Mesenteric fat pad (tissue), 1 donor: ENCODE measurements around the gene DCX. TPM values are rescaled to one million over a fixed set of nuclear protein-coding genes. Genes with fewer than 3 reads are reported as not detected.
"Not testable (repeated sequence)": the region's sequence is repeated elsewhere in the genome, so short reads cannot be mapped to it uniquely, and the experiment has no call there.

Experiments
- DNase-seq: peaks from one replicate; pipeline ENCODE4 v3.0.0-alpha.2; 2020; ENCODE audit warnings: low spot score
- total RNA-seq: library from RNA; stranded (reverse); fragmentation: NEBNext Ultra II Directional; extraction: Animal tissue kit (Norgen Biotek cat#: 25700); gene quantifications from one replicate; pipeline ENCODE4 v1.2.1, GENCODE V29; 2021
- donor health status: DM: yes; HTN: yes; CAD: no.

Gene DCX
- total RNA-seq, 1 donor from 2014 or later: not detected

DNA sequence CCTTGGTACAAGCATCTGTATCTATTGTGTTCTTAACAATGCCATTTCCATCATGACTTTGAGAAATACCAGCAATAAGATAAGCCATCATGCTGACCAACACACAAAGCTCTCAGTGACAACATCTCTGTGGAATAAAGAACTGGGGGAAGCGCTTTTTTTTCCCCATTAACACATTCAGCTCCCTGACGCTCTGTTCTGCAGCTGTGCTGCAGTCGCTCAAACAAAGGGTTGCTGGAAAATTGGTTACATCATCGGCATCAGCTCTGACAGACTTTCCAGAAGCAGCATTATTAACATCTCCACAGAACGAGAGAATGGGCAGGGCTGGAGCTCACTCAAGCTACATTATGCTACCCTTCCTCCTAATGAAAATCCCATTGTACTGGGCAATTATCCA, 39.9 kb downstream of the DCX start:
- DNase-seq: no peak

DNA sequence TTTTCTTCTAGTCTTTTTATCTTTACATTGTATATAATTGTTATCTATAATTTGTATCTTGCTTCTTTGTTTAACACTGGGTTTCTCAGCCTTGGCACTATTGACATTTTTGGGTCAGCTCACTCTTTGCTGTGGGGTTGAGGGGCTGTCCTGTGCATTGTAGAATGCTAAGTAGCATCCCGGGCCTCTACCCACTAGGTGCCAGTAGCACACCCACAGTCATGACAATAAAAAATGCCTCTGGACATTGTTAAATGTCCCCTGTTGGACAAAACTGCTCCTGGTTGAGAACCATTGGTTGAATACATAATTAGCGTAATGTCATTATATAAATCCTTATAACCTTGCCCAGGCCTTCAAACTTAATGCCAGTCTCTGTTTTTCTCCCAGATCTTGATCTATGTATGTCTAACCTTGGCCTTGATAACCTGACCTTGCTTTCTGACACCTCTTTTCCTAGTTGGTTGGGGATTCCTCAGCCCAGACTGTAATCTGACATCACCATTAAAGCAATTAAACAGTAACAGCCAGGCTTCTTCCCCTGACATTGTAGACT, 46.1 kb downstream of the DCX start:
- DNase-seq: no peak

DNA sequence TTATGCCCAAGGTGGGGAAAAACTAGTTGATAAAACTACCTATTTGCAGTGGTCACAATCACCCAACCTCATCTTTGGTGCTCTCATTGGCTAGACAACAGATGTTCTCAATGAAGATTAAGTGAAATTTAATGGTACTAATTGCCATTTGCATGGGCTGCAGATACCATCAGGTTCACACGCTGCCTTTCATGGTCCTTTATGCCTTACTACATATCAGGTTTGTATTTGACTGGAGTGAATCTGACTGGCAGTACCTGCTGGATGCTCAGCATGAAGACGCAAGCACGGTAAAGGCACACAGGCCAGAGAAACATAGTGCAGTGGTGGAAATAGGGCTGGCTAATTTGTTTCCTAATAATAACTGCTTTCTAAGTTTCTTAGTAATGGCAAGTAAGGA, 48.3 kb downstream of the DCX start:
- no peak for DNase-seq

DNA sequence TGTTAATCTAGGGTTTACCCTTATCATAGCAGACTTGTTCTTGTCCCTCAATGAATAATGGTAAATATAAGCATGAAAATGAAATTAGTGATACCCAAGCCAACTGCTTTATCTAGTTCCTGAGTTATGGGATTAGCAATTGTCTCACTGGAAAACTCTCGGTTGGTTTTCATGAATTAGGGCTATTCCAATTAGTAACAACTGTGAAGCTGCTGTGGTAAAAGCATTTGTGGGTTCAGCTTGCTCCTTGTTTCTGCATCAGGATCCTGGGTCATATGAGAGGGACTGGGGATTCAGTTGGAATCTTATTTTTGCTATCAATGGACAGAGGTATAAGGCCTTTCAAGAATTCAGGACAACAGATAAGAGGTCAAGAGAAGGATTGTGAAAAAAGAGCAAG, 50.2 kb downstream of the DCX start:
- no peak for DNase-seq

DNA sequence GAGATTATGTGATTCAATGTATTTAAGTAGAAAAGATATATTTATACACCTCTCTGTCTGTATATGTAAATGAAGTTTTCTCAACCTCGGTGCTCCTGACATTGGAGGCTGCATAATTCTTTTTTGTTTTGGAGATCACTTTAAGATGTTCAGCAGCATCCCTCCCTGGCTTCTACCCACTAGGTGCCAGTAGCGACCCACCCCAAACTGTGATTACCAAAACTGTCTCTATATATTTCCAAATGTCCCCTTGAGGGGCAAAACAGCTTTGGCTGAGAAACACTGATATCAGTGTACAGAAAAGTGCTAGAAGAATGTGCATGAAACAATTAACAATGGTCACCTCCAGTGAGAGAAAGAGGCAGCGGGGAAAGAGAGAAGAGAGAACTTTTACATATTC, 51.2 kb downstream of the DCX start:
- DNase-seq: no peak

DNA sequence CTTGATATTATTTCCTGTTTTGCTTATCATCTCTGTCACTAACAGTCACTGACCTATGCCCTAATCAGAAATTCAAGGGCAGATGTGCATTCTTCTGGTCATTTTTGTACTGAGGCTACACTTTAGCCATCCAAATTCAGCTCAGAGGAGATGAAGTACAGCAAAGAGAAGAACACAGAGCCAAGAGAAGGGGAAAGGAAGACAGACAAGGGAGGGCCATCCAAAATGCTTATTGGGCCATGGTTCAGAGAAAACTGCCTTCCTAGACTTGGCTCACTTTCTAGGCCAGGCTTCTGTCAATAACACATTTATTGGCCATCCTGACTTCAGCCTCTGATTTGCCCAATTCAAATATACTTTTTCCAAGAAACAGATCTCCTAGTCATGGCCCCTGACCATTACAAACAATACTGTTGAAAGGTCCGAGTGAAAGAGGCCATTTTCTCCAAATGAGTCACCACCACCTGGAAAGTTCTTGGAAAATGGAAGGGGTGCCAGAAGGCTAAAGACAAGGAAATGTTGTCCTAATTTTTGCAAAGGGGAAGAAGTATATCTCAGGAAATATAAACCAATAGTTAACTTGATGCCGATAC, 56.4 kb downstream of the DCX start:
- no peak for DNase-seq

DNA sequence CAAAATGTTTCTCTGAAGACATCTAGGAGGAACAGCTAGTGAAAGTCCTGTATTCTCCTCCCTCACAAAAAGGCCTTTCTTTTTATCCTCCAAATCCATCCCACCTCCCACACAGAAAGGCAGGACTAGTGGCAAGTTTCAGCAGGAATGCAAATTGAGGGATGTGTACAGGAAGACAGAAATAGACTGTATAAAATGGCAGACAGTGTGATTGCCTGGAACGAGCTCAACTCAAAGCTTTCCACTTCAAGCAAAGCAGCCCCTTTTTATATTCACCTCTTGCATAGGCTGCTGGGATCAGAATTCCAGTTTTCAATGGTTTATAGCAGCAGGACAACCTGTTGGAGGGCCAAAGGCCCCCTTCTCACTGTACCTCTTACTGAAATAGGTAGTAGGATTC, 57.5 kb downstream of the DCX start:
- no peak for DNase-seq

DNA sequence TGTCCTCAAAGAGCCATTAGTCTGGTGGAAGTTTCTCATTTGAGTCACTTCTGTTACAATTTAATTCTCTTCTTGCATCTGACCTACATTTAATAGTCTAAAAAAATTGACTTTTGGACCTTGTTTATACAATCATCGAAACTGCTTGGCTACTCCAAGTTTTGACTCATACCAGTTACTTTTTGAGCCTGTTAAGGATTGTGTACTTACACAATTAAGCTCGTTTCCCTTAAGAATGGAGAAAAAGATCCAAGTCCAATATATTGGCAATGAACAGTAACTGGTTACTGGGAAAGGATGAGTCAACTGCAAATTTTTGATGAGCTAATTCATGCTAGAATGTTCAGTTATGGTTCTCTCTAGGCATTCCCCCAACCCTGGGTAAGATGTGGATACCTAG, 58.2 kb downstream of the DCX start:
- DNase-seq: no peak

DNA sequence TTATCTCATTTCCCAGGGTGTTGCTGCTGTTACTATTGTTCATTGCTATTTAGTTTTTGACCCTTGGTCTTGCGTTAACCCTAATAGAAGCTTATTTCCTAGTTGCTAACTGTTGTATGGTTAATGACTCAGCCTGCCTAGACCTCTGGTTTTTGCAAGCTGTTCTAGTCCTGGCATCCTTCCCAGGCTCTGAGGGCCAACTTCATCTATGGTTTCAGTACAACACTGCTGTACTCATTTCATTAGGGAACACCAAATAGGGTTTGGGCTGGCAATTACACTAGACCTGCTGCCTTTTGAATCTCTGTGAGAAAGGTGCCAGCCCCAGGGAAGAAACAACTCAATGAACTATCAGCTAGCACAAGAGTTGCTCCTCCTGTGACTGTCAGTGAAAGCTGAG, 59.6 kb downstream of the DCX start:
- no peak for DNase-seq

DNA sequence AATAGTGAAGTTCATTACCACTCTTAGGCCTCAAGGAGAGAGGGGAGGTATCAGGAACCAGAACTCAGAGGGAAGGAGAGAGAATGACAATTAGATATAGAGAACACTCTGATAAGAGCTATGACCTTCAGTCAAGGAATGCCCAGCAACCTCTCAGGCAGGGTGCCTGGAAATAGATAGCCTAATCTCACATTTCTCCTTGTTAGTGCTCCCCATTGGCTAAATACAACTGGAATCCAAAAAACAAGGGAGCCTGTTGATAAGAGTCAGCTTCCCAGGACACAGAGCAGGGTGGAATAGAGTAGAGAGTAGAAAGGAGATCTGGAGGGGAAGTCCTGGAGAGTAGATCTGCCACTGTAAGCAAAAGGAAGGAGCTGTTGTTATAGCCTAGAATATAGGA, 62.1 kb downstream of the DCX start:
- no peak for DNase-seq

DNA sequence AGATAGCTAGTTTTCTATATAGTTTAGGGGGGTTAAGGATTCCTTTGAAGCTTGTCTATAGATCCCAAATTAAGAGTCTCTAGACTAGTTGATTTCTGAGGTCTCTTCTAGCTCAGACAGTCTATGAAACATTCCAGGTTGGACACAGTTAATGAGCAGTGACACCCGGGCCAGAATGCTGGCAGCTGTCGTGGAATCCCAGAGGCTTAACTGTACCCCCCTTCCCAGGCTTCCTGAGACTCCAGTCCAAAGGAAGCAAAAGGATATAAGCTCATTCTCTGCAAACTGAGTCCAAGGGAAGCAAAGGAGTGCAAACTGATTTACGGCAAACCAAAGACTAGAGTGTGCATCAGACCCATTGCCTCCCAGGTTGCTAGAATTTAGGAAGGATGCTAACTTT, 62.9 kb downstream of the DCX start:
- DNase-seq: no peak

DNA sequence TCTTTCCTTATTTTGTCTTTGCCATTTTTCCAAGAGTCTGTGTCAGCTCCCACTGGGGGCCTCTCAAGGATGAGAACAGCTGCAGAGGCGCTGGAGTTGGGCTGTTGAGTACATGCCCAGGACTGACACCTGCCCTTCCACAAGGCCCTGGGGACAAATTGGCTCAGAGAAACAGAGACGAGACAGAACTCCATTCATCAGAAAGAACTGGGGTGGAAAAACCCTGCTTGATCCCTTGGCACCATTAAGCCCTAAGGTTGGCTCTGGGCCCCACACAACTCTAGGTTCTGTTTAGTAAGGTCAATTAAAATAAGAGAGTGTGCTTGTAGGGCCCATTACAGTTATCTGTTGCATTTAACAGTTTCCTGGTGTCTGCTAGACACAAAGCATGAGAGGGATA, 63.6 kb downstream of the DCX start:
- no peak for DNase-seq

DNA sequence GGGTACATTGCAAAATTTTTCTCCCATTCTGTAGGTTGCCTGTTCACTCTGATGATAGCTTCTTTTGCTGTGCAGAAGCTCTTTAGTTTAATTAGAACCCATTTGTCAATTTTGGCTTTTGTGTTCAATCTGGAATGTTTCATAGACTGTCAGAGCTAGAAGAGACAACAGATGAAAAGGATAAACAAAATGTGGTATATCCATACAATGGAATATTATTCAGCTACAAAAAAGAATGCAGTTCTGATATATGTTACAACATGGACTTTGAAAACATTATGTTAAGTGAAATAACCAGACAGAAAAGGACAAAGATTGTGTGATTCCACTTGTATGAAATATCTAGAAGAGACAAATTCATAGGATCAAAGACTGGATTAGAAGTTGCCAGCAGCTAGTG, 65.8 kb downstream of the DCX start:
- not testable (repeated sequence) for DNase-seq

DNA sequence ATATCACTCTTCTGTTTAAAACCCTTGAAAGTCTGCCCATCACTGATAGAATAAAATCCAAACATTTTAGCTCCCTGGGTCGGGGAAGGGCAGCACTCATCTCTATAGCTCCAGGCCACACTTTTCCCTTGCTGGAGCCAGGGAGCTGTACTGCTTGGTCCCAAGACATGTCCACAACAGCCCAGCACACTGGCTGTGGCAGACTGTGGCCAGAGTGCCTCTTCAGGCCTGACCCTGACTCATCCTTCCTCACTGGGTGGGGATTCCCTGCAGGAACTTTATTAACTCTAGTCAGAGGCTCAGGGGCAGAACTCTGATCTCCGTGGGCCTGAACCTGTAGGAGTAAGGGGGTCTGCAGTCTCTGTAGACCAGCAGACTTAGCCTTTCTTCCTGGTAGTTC, 71.9 kb downstream of the DCX start:
- no peak for DNase-seq

DNA sequence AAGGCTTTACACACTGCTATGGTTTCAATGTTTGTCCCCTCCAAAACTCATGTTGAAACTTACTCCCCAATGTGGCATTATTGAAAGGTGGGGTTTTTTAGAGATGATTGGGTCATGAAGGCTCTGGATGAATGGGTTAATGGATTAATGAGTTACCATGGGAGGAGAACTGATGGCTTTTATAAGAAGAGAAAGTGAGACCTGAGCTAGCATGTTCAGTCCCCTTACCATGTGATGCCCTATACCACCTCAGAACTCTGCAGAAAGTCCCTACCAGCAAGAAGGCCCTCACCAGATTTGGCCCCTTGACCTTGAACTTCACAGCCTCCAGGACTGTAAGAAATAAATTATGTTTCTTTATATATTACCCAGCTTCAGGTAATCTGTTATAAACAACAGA, 72.8 kb downstream of the DCX start:
- no peak for DNase-seq

DNA sequence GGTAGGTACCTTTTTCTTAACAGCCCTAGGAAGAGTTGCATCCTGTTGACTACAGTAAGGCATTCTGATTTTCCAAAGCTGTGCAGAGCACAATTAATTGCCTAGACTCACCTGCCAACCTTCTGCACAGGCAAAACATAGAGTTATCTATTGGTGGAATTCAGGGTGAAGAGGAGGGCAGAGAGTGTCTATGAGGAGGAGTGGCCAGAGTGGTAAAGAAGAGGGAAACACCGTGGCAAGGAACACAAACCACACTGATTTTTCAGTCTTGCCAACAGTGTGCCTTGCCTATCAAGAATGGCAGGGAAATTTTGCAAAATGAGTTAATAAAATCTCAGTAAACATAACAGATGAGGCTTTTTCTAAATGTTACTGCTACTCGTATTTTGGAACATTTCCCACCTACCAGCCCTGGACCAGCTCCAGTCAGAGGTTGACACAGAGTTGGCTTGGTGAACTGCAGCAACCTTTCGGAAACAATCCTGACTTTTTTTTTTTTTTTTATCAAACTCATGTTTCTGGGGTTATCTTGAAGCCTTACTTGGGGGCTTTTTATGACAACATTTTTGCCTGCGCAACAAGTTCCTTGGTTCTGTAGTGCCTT, 73.8 kb downstream of the DCX start:
- DNase-seq: no peak

DNA sequence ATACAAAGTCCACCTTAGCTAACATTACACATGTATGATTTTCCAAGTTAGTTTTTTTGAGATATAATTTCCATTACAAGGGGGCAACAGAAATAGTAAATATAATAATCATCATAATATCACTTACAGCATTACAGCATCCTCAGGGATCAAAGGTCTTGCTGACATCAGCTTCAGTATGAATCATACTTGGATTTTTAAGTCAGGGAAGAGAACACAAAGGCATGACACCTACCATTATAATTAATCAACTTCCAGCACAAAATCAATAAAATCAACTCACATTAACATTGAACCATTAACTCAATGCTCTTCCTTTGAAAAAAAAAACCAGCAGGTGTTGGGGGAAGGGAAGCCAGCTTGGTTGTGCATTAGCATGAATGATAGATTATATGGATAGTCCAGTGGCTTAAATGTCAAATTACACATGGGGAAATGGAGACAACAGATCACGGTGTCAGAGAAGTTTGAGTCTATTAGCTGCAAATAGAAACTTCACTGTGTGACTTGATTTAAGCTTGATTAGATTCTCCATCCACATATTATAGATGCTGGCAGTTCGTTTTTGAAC, 74.8 kb downstream of the DCX start:
- no peak for DNase-seq

DNA sequence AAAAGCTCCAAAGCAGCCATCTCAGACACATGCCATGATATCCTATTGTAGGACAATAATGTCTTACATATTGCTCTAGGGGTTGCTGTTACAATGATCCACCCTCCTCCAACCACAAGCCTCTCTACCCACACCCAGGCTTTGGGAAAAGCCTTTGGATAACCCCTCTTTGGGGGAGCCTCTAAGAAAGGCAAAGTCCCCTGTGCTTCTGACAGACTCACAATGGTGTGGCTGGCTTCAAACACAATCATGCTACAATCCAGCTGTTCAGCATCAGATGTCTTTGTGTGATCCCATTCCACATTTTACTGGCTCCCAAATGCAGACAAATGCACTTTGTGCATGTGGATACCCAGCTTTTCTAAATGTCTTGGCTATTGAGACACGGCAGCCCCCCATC, 75.9 kb downstream of the DCX start:
- no peak for DNase-seq

DNA sequence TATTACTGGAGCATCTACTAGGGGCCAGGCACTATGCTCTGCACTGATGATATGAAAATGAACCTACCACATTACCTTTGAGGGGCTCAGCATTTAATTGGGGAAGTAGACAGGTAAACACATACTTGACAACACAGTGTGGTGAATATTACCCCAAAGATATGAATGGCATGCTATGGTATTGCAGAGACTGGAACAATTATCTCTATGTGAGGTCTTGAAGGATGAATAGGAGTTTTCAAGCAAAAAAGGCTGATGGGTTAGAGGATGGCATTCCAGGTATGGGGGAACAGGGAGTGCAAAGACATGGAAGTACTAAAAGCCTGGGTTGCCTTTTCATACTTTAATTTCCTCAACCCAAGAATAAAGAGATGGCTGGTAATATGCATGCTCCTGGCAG, 82.6 kb downstream of the DCX start:
- no peak for DNase-seq

DNA sequence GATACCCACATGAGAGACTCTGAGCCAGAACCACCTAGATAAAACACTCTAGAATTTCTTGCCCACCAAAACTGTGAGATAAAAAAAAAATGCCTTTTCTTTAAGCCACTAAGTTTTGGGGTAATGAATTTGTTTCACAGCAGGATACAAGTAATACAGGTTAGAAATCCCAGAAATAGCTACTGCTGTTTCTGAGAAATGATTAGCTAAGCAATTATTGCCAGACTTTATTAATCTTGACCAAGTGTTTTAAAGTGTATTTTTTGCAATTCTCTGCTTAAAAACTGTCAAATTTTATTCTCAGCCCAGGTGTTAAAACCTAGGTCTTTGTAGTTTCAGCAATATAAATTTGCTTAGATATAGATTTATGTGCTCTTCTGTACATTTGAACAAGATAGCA, 83.1 kb downstream of the DCX start:
- no peak for DNase-seq

DNA sequence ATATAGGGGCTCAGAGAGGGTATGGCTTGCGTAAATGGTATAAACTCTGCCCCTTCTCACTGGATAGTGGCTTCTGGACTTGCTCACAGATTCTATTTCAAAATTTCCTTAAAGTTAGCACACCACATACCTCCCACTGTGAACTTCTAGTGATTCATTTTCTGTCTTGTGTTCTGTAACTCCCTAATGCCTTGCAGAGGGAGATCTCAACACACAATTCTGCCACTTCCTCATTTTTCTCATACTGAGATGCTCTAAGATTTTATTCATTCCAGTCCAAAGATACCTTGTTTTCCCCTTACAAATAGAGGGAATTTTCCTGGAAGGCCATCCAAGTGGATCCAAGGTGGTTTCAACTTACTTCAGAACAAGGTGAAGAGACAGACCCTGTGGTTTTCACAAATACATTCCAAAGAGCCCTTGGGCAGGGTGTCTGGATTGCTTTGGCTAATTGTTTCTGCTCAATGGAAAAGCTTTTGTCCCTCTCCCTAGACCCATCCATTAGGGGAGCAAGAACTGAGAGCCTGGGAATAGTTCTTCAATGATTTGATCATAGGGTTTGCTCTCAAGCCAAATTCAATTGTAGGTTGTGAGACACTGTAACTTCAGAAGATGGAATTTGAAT, 89.6 kb downstream of the DCX start:
- DNase-seq: no peak

DNA sequence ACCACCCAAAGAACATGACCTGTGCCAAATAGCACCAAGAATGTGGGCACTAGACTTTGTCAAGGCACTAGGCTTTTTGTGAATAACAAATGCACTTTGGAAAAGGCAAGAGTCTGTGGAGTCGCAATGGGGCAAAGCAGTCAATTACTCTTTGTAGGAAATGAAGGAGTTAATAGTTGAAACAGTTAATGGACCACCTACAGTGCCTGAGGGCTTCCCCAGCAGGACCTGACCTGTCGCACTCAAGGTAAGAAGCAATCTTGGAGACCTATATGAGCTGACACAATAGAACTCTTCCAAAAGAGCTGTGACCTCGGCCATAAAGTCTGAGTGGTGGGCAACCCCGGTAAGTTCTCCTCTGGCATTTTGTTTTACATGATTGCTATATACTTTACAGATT, 92.5 kb downstream of the DCX start:
- no peak for DNase-seq

DNA sequence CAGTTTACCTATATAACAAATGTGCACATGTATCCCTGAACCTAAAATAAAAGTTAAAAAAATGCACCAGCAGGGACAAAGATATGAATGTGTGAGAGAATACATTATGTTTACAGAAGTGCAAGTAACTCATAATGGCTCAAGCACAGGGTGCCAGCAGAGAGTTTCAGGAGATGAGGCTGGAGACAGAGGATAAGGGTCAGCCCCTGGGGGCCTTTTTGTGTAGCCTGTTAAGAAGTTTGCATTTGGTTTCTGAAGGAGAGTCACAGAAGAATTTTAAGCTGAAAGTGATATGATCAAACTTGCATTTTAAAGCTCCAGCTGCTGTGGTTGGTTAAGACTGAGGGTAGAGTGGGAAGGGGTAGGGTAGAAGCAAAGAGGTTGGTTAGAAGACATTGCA, 93.1 kb downstream of the DCX start:
- no peak for DNase-seq
